Tongue (tissue), 2 donors: Measurements from ENCODE around the gene PDP2. TPM values are rescaled to one million over a fixed set of nuclear protein-coding genes. Genes with fewer than 3 reads are reported as not detected.
"Not testable (repeated sequence)": the region's sequence is repeated elsewhere in the genome, so short reads cannot be mapped to it uniquely, and the experiment has no call there.

Source experiments
- DNase-seq: peaks from one replicate; pipeline ENCODE4 v3.0.0-alpha.2; 2015
- total RNA-seq: library from RNA; depleted of rRNA; stranded (reverse); fragments of >200 nt; gene quantifications from one replicate; pipeline ENCODE4 v1.2.3, GENCODE V29; 2014

Gene PDP2
- total RNA-seq, 1 donor from 2014 or later = 11.0 TPM

DNA sequence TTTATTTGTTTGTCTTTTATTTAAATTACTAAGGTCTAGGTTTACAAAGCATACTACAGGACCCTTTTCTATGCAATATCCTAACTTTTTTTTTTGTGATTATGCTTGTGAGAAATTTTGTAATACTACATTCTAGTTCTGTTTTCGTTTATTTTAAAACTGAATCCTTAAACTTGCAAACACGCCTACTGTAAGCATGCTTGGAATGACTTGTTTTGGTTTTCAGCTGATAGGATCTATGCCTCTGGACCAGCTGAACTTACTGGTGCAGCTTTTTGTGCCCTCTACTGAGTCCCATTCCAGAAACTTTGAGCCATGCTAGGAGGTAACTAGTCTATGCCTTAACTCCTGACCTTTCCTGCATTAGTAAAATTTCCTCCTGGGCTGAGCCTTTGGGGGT lies 6.0 kb downstream of the PDP2 start:
- no peak for DNase-seq

GRCh38 chr16:66886914-66887313 lies 6.6 kb downstream of the PDP2 start:
- no peak for DNase-seq

DNA sequence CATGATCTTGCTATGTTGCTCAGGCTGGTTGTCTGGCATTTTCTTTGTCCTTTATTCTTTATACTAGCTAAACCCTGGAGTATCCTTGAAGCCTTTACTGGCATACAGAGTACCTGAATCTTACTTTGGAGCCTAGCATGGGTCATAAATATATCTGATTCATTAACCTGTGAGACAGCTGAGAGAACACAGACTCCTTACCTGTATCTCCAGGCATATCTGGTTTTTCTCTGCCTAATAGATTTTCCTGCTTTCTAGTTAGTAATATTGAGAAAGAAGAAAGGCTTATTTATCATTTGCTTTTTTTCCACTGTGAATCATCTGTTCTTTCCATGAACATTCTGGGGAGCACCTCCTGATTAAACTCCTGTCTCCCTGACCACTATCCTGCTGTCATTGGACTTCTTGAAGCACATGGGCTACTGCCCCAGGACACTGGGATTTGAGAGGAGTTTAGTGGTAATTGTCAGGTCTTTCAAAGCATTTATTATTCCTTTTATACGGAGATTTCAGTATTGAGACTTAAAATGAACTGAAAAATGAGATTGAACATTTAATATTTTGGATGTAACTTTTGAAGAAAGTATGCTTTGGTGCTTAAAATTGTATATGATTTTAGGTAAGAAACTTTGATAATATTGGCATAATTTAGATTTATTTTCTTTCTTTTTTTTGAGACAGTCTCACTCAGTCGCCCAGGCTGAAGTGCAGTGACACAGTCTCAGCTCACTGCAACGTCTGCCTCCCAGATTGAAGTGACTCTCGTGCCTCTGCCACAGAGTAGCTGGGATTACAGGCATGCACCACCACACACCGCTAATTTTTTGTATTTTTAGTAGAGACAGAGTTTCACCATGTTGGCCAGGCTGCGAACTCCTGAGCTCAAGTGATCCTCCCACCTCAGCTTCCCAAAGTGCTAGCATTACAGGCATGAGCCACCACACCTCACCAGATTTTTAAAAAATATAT lies 8.6 kb downstream of the PDP2 start:
- no peak for DNase-seq

GRCh38 chr16:66889622-66890021 lies 9.3 kb downstream of the PDP2 start:
- DNase-seq = no peak

GRCh38 chr16:66890799-66891198 lies 10.5 kb downstream of the PDP2 start:
- no peak for DNase-seq

DNA sequence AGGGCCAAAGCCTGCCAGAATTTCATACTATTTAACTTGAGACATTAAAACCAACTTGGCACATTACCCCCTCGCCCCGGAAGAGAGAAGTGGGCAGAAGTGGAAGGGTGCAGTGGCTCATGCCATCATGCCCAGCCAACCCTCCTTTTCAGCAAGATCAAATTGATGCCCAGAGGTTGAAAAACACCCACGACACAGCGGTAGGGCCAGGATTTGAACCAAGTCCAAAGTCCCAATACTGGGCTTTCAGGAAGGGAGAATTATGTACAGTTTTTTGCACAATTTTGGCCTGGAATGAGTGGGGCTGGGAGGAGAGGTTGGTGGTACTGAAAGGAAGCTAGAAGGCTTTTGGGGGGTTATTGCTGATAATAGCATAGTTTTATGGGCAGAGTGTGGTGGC lies 11.0 kb downstream of the PDP2 start:
- DNase-seq = no peak

- DNase-seq = no peak
These were observed 11.5 kb downstream of the PDP2 start for GRCh38 chr16:66891797-66892196.

DNA sequence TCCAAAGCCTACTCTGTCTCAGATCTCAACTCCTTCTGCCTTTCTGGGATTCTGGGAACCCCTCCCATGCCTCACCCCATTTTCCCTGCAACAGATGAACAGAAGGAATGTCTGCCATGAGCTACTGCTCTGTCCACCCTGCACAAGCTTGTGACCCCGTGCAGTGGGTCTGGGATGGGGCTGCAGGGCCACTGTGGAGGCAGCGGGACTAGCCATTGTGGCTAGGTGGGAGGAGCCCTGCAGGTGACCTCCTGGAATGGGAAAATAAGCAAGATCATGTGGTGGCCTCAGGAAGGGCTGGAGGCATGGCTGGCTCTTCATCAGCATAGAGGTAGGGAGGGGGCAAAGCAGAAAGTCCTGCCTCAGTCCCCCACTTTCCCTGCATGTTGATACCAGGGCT lies 13.7 kb downstream of the PDP2 start:
- DNase-seq = no peak

- peak; percentile 85 for DNase-seq
These were observed 14.8 kb downstream of the PDP2 start for GRCh38 chr16:66894948-66895688.

- no peak for DNase-seq
These were observed 15.3 kb downstream of the PDP2 start for GRCh38 chr16:66895689-66895979.

DNA sequence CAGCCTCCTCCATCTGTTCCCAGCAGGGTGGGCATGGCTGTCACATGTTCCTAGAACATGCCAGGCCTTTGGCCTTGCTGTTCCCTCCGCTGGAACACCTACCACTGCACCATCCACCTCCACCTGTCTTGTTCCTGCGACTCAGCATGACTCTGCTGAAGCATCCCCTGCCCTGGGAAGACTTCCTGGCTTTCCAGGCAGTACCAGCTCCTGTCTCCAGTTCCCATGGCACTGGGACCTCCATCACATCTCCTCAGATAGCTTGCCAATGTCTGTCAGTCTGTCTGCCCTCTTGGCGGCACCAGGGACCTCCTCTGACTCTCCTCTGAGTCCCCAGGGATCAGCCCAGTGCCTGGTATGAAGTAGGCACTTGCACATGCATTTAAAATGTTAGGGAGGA lies 15.7 kb downstream of the PDP2 start:
- no peak for DNase-seq

GRCh38 chr16:66896682-66897081 lies 16.4 kb downstream of the PDP2 start:
- DNase-seq = not testable (repeated sequence)

DNA sequence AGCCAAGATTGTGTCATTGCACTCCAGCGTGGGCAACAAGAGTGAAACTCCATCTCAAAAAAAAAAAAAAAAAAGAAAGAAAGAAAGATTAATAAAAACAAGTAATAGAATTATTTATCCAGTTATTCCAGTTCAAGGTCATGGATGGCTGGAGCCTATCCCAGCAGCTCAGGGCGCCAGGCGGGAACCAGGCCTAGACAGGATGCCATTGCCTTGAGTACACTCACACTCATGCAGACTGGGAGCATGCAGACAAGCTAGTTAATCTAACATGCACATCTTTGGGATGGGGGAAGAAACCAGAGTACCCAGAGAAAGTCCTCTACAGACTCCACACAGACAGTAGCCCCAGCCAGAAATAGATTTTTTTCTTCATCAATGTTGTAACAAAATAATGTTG lies 17.9 kb downstream of the PDP2 start:
- DNase-seq = no peak

DNA sequence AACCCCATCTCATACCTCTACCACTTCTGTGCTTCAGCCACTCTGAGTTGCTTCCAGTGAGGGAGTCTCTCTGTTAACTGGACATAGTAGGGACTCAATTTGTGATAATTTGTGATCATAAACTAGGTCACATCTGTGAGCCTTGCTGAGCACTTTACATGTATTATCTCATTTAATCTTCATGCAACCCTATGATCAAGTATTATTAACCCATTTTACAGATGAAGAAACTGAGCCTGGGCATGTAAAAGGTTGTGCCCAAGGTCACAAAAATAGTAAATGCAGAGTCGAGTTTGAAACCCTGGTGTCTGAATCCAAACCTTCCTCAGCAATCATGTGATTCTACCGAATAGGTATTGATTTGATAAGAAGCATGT lies 18.6 kb downstream of the PDP2 start:
- DNase-seq = no peak

GRCh38 chr16:66899310-66899944 lies 19.1 kb downstream of the PDP2 start:
- no peak for DNase-seq

- DNase-seq = peak; percentile 77
These were observed 19.8 kb downstream of the PDP2 start for GRCh38 chr16:66899945-66900710.

- no peak for DNase-seq
These were observed 20.6 kb downstream of the PDP2 start for GRCh38 chr16:66900721-66901441.

DNA sequence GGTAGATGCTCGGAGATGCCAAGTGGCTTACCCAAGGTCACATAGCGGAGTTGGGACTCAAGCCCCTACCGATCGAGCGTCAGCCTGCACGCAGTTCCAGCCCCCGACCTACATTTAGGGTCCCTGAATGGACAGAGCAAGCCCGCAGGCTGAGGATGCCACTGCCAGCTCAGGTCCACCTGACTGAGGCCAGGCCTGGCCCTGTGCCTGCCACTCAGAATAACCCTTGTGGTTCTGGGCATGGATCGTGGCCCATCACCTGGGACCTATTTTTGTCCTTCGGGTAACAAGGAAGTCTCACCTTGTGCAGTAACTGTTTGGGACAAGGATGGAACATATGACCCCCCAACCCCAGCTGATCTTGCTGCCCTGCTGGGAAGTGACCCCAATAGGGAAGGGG lies 21.3 kb downstream of the PDP2 start:
- no peak for DNase-seq

DNA sequence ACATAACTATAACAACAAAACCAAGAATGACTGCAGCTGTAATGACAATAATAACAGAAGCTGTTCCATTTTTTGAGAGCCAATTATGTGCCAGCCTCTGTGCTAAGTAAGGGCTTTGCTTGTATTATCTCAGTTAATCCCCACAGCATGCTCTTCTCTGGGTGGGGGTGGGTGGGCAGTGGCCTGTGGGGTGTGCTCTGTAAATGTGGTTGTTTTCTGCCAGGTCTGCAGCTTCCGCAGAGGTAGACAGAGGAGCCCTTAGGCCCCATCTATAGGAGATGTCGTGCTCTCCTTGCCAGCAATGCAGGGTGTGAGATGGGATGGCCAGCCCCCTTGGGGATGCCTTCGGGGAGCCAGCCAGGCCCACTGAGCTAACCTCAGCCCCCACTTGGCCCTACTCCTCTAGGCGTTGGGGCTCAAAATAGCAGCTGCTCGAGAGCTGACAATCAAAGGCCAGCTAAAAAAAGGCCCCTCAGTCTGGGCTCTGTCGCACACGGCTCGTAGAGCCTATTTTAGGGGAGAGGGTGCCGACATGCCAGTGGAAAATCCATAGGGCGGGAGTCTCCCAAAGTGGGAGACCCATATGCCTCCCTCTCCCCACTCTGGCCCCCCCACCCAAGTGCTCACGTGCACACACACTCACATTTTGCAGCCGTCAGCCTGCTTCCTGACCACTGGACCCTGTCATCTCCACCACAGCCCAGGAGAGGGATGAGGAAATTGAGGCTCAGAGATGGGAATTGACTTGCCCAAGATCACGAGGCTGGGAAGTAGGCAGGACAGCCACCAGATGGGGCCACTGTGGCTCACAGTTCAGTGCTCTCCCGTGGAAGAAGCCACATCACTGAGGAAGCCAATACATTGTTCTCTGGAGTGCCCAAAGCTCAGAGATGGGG lies 22.6 kb downstream of the PDP2 start:
- DNase-seq = peak; percentile 75

- peak; percentile 63 for DNase-seq
These were observed 23.5 kb downstream of the PDP2 start for GRCh38 chr16:66903544-66904427.
